Ectodermal cell (in vitro differentiated cells): ENCODE data around the gene CROCC.

Experiments used
- H3K27ac ChIP-seq: 2 replicates; pipeline ENCODE4 v1.7.0; 2013; ENCODE audit warnings: mild to moderate bottlenecking, low read depth, low read length; ENCODE audit not compliant: insufficient read depth, poor library complexity, severe bottlenecking
- H3K27me3 ChIP-seq: 2 replicates; pipeline ENCODE4 v1.7.0; 2013; ENCODE audit warnings: mild to moderate bottlenecking, low read length; ENCODE audit not compliant: insufficient read depth, control insufficient read depth, poor library complexity, severe bottlenecking
- H3K36me3 ChIP-seq: one replicate; pipeline ENCODE4 v1.7.0; 2013; ENCODE audit warnings: low read length; ENCODE audit not compliant: control insufficient read depth, insufficient read depth
- H3K4me1 ChIP-seq: one replicate; pipeline ENCODE4 v1.7.0; 2013; ENCODE audit warnings: low read length; ENCODE audit not compliant: control insufficient read depth, insufficient read depth
- H3K4me3 ChIP-seq: 2 replicates; pipeline ENCODE4 v1.7.0; 2013; ENCODE audit warnings: low read depth, low read length, control low read depth; ENCODE audit not compliant: insufficient read depth
- H3K9me3 ChIP-seq: 2 replicates; pipeline ENCODE4 v1.7.0; 2013; ENCODE audit warnings: mild to moderate bottlenecking, low read length, moderate library complexity; ENCODE audit not compliant: control insufficient read depth
- WGBS, 2 experiments: methylation state at CpG; one replicate each; pipeline ENCODE4 v1.1.7; 2013; ENCODE audit warnings: missing lambda C conversion rate in 2 of 2; 5-methylcytosine and 5-hydroxymethylcytosine counted together

Gene CROCC

GRCh38 chr1:16970132-16970910 is 48.6 kb downstream of the CROCC start:
- no peak overlapping the region for H3K27ac ChIP-seq
- no peak overlapping the region for H3K4me3 ChIP-seq
- H3K9me3 ChIP-seq: no peaks in the 10 kb centered on the region
- H3K4me1 ChIP-seq: peaks cover 18% of the 10 kb centered on the region
- WGBS, 2 experiments: 95% methylated on average over 28 of the region's 28 CpGs
- H3K36me3 ChIP-seq: peaks cover 27% of the 10 kb centered on the region
- H3K27me3 ChIP-seq: no peaks in the 10 kb centered on the region

- H3K4me3 ChIP-seq: no peak overlapping the region
- peaks cover 14% of the 10 kb centered on the region for H3K36me3 ChIP-seq
- peaks cover 18% of the 10 kb centered on the region for H3K4me1 ChIP-seq
- 84 to 86% methylated on average over 28 of the region's 28 CpGs for WGBS, 2 experiments
- no peaks in the 10 kb centered on the region for H3K9me3 ChIP-seq
- H3K27me3 ChIP-seq: no peaks in the 10 kb centered on the region
- peak overlapping the region; percentile 39 for H3K27ac ChIP-seq
Observed at GRCh38 chr1:16971341-16972188, 49.8 kb downstream of the CROCC start.

- WGBS, 2 experiments: 73 to 87% methylated on average over 10 to 11 of the region's 11 CpGs
- no peaks in the 10 kb centered on the region for H3K9me3 ChIP-seq
- no peaks in the 10 kb centered on the region for H3K27me3 ChIP-seq
- H3K27ac ChIP-seq: peak overlapping the region; percentile 67
- H3K4me1 ChIP-seq: peaks cover 18% of the 10 kb centered on the region
- H3K4me3 ChIP-seq: no peak overlapping the region
- peaks cover 12% of the 10 kb centered on the region for H3K36me3 ChIP-seq
Observed at GRCh38 chr1:16972189-16972895, 50.6 kb downstream of the CROCC start.

- Histone ChIP-seq H3K36me3 (peaks cover 8% of the 10 kb centered on the region), H3K9me3 (no peaks in the 10 kb centered on the region), H3K4me1 (peaks cover 24% of the 10 kb centered on the region), H3K4me3 (no peak overlapping the region), H3K27me3 (no peaks in the 10 kb centered on the region), H3K27ac (no peak overlapping the region)
- 93 to 94% methylated on average over 9 of the region's 9 CpGs for WGBS, 2 experiments
Observed at GRCh38 chr1:16973215-16973614, 51.5 kb downstream of the CROCC start.

- no peak overlapping the region for H3K27ac ChIP-seq
- no peaks in the 10 kb centered on the region for H3K27me3 ChIP-seq
- H3K4me1 ChIP-seq: peaks cover 35% of the 10 kb centered on the region
- 94 to 96% methylated on average over 14 of the region's 14 CpGs for WGBS, 2 experiments
- no peak overlapping the region for H3K4me3 ChIP-seq
- H3K9me3 ChIP-seq: no peaks in the 10 kb centered on the region
- H3K36me3 ChIP-seq: peaks cover 6% of the 10 kb centered on the region
Observed at GRCh38 chr1:16975211-16975610, 53.5 kb downstream of the CROCC start.

GRCh38 chr1:16975838-16976237 is 54.1 kb downstream of the CROCC start:
- H3K27ac ChIP-seq: no peak overlapping the region
- H3K9me3 ChIP-seq: no peaks in the 10 kb centered on the region
- 95 to 96% methylated on average over 14 of the region's 14 CpGs for WGBS, 2 experiments
- H3K4me1 ChIP-seq: peaks cover 35% of the 10 kb centered on the region
- H3K27me3 ChIP-seq: no peaks in the 10 kb centered on the region
- H3K4me3 ChIP-seq: no peak overlapping the region
- peaks cover 6% of the 10 kb centered on the region for H3K36me3 ChIP-seq

- Histone ChIP-seq H3K36me3 (peaks cover 6% of the 10 kb centered on the region), H3K27ac (no peak overlapping the region), H3K9me3 (no peaks in the 10 kb centered on the region), H3K4me3 (no peak overlapping the region), H3K4me1 (peaks cover 31% of the 10 kb centered on the region), H3K27me3 (no peaks in the 10 kb centered on the region)
- WGBS, 2 experiments: 88% methylated on average over 16 of the region's 16 CpGs
Observed at GRCh38 chr1:16976966-16977365, 55.2 kb downstream of the CROCC start.

GRCh38 chr1:16977377-16977776 is 55.6 kb downstream of the CROCC start:
- WGBS, 2 experiments: 91 to 92% methylated on average over 5 of the region's 5 CpGs
- Histone ChIP-seq H3K36me3 (peaks cover 6% of the 10 kb centered on the region), H3K27ac (no peak overlapping the region), H3K27me3 (no peaks in the 10 kb centered on the region), H3K9me3 (no peaks in the 10 kb centered on the region), H3K4me1 (peaks cover 30% of the 10 kb centered on the region), H3K4me3 (no peak overlapping the region)

GRCh38 chr1:16978139-16978538 is 56.4 kb downstream of the CROCC start:
- Histone ChIP-seq H3K27me3 (no peaks in the 10 kb centered on the region), H3K4me1 (peaks cover 30% of the 10 kb centered on the region), H3K4me3 (peak overlapping the region; percentile 74), H3K36me3 (peaks cover 4% of the 10 kb centered on the region), H3K9me3 (no peaks in the 10 kb centered on the region), H3K27ac (no peak overlapping the region)
- 81 to 87% methylated on average over 4 of the region's 4 CpGs for WGBS, 2 experiments
